ENCODE results near the gene TEX51. TPM values are rescaled to one million over a fixed set of nuclear protein-coding genes. Genes with fewer than 3 reads are reported as not detected.

Gene TEX51
- total and polyA plus RNA-seq, 2 experiments from 2014 or later, result not detected

- Histone ChIP-seq H3K4me3 (no peak overlapping the region), H3K27me3 (no peaks in the 10 kb centered on the region)
- DNase-seq (ENCODE audit: low read depth in 1 of 2, low spot score in 1 of 2), result no peak
These were observed 13.6 kb upstream of the TEX51 start for GRCh38 chr2:126884861-126885750.

GRCh38 chr2:126885751-126886210 is 12.9 kb upstream of the TEX51 start:
- H3K9me3 ChIP-seq (ENCODE audit: low read depth), result no peaks in the 10 kb centered on the region
- no peak for TF ChIP-seq CTCF (IDR thresholded peaks at IDR 0.05; ENCODE audit: low read depth, low read length)
- peak in 1 of 2 donors; percentile 64 for DNase-seq (ENCODE audit: low read depth in 1 of 2, low spot score in 1 of 2)
- H3K27me3 ChIP-seq, result no peaks in the 10 kb centered on the region
- H3K27ac ChIP-seq, result no peak overlapping the region
- no peaks in the 10 kb centered on the region for H3K36me3 ChIP-seq
- no peak overlapping the region for H3K4me3 ChIP-seq
- H3K4me1 ChIP-seq (ENCODE audit: low read depth), result no peaks in the 10 kb centered on the region

More at GRCh38 chr2:126884861-126885750, 13.6 kb upstream of the TEX51 start:
- no peaks in the 10 kb centered on the region for H3K4me1 ChIP-seq (ENCODE audit: low read depth)
- no peaks in the 10 kb centered on the region for H3K9me3 ChIP-seq (ENCODE audit: low read depth)
- H3K36me3 ChIP-seq, result no peaks in the 10 kb centered on the region
- H3K27ac ChIP-seq, result no peak overlapping the region
- no peak for TF ChIP-seq CTCF (IDR thresholded peaks at IDR 0.05; ENCODE audit: low read depth, low read length)

- Histone ChIP-seq H3K4me3 (no peak overlapping the region), H3K27ac (no peak overlapping the region), H3K27me3 (no peaks in the 10 kb centered on the region), H3K4me1 (ENCODE audit: low read depth) (no peaks in the 10 kb centered on the region), H3K36me3 (no peaks in the 10 kb centered on the region), H3K9me3 (ENCODE audit: low read depth) (no peaks in the 10 kb centered on the region)
- peak; percentile 81 for TF ChIP-seq CTCF (IDR thresholded peaks at IDR 0.05; ENCODE audit: low read depth, low read length)
- DNase-seq (ENCODE audit: low read depth in 1 of 2, low spot score in 1 of 2), result peak; percentile 76 to 78
These were observed 12.3 kb upstream of the TEX51 start for GRCh38 chr2:126886211-126886915.

- Histone ChIP-seq H3K4me1 (ENCODE audit: low read depth) (no peaks in the 10 kb centered on the region), H3K9me3 (ENCODE audit: low read depth) (no peaks in the 10 kb centered on the region), H3K27me3 (no peaks in the 10 kb centered on the region), H3K4me3 (no peak overlapping the region), H3K36me3 (no peaks in the 10 kb centered on the region), H3K27ac (no peak overlapping the region)
- TF ChIP-seq CTCF (IDR thresholded peaks at IDR 0.05; ENCODE audit: low read depth, low read length), result no peak
- DNase-seq (ENCODE audit: low read depth in 1 of 2, low spot score in 1 of 2), result no peak
These were observed 11.8 kb upstream of the TEX51 start for GRCh38 chr2:126886916-126887280.

GRCh38 chr2:126887506-126887905 is 11.2 kb upstream of the TEX51 start:
- no peaks in the 10 kb centered on the region for H3K36me3 ChIP-seq
- no peak for TF ChIP-seq CTCF (IDR thresholded peaks at IDR 0.05; ENCODE audit: low read depth, low read length)
- no peaks in the 10 kb centered on the region for H3K27me3 ChIP-seq
- no peak overlapping the region for H3K4me3 ChIP-seq
- H3K27ac ChIP-seq, result no peak overlapping the region
- no peaks in the 10 kb centered on the region for H3K4me1 ChIP-seq (ENCODE audit: low read depth)
- H3K9me3 ChIP-seq (ENCODE audit: low read depth), result no peaks in the 10 kb centered on the region
- DNase-seq (ENCODE audit: low read depth in 1 of 2, low spot score in 1 of 2), result no peak
